ENCODE data around the gene MTHFD2L.
"Not testable (repeated sequence)": the region's sequence is repeated elsewhere in the genome, so short reads cannot be mapped to it uniquely, and the experiment has no call there.

The MTHFD2L gene

GRCh38 chr4:74205046-74205445, 47.1 kb downstream of the MTHFD2L start:
- DNase-seq (ENCODE audit: insufficient read length, low spot score): no peak
- FAIRE-seq: no peak
- TF ChIP-seq, protein P1, sequence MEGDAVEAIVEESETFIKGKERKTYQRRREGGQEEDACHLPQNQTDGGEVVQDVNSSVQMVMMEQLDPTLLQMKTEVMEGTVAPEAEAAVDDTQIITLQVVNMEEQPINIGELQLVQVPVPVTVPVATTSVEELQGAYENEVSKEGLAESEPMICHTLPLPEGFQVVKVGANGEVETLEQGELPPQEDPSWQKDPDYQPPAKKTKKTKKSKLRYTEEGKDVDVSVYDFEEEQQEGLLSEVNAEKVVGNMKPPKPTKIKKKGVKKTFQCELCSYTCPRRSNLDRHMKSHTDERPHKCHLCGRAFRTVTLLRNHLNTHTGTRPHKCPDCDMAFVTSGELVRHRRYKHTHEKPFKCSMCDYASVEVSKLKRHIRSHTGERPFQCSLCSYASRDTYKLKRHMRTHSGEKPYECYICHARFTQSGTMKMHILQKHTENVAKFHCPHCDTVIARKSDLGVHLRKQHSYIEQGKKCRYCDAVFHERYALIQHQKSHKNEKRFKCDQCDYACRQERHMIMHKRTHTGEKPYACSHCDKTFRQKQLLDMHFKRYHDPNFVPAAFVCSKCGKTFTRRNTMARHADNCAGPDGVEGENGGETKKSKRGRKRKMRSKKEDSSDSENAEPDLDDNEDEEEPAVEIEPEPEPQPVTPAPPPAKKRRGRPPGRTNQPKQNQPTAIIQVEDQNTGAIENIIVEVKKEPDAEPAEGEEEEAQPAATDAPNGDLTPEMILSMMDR (IDR thresholded peaks at IDR 0.05; ENCODE audit: insufficient read depth, missing control alignments): no peak

GRCh38 chr4:74205559-74205958, 47.6 kb downstream of the MTHFD2L start:
- TF ChIP-seq, protein P1 (IDR thresholded peaks at IDR 0.05; ENCODE audit: insufficient read depth, missing control alignments): no peak
- DNase-seq (ENCODE audit: insufficient read length, low spot score): no peak
- no peak for FAIRE-seq

- TF ChIP-seq, protein P1 (IDR thresholded peaks at IDR 0.05; ENCODE audit: insufficient read depth, missing control alignments): no peak
- no peak for FAIRE-seq
These were observed 48.3 kb downstream of the MTHFD2L start for GRCh38 chr4:74206088-74206825.

GRCh38 chr4:74214457-74215159, 56.7 kb downstream of the MTHFD2L start:
- not testable (repeated sequence) for FAIRE-seq; DNase-seq (ENCODE audit: insufficient read length, low spot score)

More at GRCh38 chr4:74206088-74206825, 48.3 kb downstream of the MTHFD2L start:
- DNase-seq (ENCODE audit: insufficient read length, low spot score): no peak

DNA sequence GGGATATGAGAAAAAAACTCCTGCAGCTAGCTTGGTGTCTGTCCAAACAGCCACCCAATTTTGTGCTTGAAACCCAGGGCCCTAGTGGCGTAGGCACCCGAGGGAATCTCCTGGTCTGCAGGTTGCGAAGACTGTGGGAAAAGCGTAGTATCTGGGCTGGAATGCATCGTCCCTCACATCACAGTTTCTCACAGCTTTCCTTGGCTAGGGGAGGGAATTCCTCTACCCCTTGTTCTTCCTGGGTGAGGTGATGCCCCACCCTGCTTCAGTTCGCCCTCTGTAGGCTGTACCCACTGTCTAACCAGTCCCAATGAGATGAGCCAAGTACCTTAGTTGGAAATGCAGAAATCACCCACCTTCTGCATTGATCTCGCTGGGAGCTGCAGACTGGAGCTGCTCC, 57.3 kb downstream of the MTHFD2L start:
- not testable (repeated sequence) for FAIRE-seq; DNase-seq (ENCODE audit: insufficient read length, low spot score)

DNA sequence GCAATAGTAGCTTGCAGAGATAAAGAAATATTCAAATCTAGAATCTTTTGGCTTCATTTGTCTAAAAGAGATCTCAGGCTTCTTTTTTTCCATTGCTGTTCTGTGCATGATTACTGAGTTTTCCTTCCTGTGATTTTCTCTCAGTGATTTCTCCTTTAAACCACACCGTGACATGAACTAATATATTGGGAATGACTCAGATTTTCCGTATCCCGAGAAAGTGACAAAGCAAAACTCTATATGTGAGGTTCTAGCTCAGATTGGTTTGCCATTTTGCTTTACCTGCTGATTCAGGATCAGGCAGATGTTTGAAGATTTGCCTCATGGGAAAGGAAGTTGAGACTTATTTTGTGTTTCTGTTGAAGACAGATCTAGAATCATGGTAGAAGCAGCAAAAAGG, 59.4 kb downstream of the MTHFD2L start:
- DNase-seq (ENCODE audit: insufficient read length, low spot score): no peak
- FAIRE-seq: no peak
- TF ChIP-seq, protein P1 (IDR thresholded peaks at IDR 0.05; ENCODE audit: insufficient read depth, missing control alignments): no peak

GRCh38 chr4:74218201-74218600, 60.3 kb downstream of the MTHFD2L start:
- TF ChIP-seq, protein P1 (IDR thresholded peaks at IDR 0.05; ENCODE audit: insufficient read depth, missing control alignments): no peak
- DNase-seq (ENCODE audit: insufficient read length, low spot score): no peak
- no peak for FAIRE-seq

DNA sequence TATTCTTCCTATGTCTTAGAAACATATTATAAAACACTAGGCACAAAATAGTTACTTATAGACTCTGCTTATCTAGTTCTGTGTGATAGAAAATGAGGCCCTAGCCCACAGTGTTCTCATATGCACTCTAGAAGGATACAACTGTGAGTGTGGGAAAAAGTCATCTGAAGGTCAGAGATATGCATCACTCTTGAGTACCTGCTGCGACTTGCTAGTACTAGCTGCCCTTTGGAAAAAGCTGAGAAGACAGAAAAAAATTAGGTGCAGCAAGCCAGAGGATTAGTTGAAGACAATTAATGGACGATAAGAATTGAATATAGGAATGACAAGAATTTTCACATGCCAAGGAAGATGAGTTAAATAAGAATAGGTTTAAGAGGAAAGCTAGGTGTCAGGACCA, 61.3 kb downstream of the MTHFD2L start:
- TF ChIP-seq, protein P1 (IDR thresholded peaks at IDR 0.05; ENCODE audit: insufficient read depth, missing control alignments): no peak
- FAIRE-seq (no peak), DNase-seq (ENCODE audit: insufficient read length, low spot score) (no peak)
